Activated CD4-positive, alpha-beta T cell treated with anti-CD3 and anti-CD28 coated beads for 1 hour (primary cell): ENCODE measurements around the gene DDR2.
"Not testable (repeated sequence)": the region's sequence is repeated elsewhere in the genome, so short reads cannot be mapped to it uniquely, and the experiment has no call there.

Source experiments
- DNase-seq: peaks from one replicate; pipeline ENCODE4 v3.0.0-alpha.2; 2020

The DDR2 gene

GRCh38 chr1:162788783-162789182 is 156.5 kb downstream of the DDR2 start:
- DNase-seq, result not testable (repeated sequence)

GRCh38 chr1:162790303-162790984 is 158.2 kb downstream of the DDR2 start, which contains the start of gene HSD17B7:
TSS of gene HSD17B7 (plus strand) at chr1:162790702. CDS start at chr1:162790801, 99 bp downstream.
- peak; percentile 60 for DNase-seq

DNA sequence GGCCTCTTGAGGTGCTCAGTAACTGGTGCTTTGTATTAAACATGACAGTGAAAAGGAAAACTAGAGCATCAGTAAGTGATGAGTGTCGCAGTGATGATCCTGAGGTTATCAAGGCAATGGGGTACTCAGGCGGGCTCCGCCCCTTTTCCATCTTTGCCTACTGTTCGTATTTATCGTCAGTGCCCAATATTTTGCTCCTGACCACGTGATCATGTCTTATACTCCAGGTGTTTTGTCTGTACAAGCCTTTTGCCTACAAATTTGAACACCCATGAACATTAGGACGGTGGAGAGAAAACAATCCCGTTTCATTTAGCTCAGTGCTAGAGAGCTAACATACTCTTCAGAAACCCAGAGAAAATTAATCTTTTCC is 158.7 kb downstream of the DDR2 start:
- not testable (repeated sequence) for DNase-seq

DNA sequence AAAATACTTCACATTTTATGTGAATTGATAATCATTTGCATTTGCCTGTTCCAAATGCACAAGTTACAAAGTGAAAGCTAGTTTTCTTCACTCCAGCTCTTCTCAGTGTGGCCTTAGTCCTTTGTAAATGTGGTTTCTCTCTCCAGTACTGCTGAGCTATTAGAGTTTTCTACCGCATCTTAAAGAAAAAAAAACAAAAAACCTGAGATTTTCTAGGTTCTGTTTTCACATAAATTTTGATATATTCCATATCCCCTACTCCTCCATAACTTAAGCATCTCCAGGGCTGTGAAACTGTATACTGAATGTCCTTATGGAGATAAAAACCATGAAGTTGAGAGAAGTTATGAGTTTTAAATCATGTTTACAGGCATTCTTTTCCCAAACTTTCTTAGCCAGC is 162.0 kb downstream of the DDR2 start:
- not testable (repeated sequence) for DNase-seq

- DNase-seq, result not testable (repeated sequence)
Observed at GRCh38 chr1:162796617-162797279, 164.5 kb downstream of the DDR2 start.

DNA sequence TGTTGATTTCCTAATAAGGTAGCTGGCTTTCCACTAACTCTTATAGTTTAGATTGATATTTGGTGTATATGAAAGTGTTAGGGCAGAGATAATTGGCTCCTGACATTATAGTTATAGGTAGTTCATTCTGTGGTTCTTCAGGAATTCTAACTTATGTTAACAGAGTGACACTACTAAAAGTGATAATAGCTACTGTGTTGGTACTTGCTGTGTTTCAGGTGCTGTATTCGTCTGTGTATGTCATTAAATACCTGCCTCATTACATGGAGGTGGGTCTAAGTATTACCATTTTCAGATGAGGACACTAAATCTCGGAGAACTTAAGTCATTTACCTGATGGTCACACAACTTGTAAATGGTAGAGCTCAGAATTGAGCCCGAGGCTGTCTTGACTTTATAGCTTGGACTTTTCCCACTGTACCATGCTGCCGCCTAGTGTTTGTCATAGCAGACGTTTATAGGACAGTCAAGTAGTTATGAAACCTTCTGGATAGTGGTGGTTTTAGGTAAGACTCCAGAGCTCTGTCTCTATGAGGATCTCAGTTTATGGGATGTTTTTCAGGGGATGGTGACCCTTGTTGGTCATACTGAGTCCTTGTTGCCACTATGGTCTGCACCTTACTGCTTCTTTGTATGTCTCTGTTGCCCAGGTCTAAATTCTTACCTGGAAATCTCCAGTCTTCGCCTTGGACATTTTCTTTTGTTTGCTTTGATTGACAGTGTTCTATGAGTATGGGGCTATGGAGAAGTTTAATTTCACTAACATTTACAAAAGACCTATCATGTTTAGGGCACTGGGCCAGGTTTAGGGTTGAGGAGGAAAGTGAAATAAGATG is 167.9 kb downstream of the DDR2 start:
- DNase-seq, result not testable (repeated sequence)

- not testable (repeated sequence) for DNase-seq
Observed at GRCh38 chr1:162807503-162807902, 175.2 kb downstream of the DDR2 start.

GRCh38 chr1:162812357-162812756 is 180.1 kb downstream of the DDR2 start:
- not testable (repeated sequence) for DNase-seq

DNA sequence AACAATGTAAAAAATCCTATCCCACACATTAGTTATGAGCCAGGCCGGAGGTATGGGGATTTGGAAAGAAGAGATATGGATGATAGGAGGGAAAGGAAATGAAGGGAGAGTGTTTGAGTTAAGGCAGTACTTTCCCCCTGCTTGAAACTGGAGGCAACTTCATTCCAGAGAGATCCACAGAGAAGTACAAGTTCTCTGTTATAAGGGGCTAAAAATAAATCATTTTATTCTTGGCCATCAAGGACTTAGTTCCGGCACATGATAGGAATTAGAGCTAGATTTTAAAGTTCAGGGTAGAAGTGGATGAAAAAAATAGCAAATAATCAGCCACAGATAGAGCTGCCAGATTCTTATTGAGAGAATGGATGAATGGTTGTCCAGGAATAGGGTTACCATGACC is 185.9 kb downstream of the DDR2 start:
- not testable (repeated sequence) for DNase-seq

DNA sequence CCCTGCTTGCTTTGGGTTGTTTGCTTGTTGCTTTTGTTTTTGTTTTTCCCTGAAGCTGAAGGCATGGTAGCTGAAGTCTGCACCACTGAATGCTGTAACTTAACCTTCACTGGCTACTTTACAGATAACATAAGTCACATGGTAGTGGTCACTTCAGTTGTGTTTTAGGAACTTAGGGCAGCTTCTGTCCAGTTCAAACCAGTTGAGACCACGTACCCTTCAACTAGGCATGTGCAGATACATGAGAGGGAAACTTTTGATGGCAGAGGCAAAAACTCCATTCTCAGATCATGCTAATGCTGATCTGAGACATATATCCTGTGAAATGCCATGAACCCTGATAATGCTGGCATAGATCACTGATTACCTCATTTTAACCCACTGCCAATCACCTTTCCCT is 186.4 kb downstream of the DDR2 start:
- not testable (repeated sequence) for DNase-seq

- DNase-seq, result no peak
Observed at GRCh38 chr1:162822391-162823200, 190.3 kb downstream of the DDR2 start.

DNA sequence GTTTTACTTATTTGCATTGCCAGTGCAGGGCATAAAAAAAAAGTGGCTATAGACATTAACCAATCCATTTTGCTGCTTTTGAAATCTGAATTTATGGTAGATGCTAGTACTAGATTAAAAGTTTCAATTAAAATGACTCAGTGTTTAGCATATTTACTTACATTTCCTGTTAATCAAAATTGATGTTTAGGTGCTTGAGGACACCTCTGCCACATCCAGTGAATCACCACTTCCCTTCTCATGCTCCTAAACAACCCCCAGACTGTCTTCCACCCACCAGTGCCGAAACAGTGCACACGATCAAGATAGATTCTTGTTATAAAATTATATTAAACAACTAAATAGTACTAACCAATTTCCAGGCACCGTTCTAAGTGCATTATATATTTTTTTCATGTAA is 191.0 kb downstream of the DDR2 start:
- DNase-seq, result no peak

DNA sequence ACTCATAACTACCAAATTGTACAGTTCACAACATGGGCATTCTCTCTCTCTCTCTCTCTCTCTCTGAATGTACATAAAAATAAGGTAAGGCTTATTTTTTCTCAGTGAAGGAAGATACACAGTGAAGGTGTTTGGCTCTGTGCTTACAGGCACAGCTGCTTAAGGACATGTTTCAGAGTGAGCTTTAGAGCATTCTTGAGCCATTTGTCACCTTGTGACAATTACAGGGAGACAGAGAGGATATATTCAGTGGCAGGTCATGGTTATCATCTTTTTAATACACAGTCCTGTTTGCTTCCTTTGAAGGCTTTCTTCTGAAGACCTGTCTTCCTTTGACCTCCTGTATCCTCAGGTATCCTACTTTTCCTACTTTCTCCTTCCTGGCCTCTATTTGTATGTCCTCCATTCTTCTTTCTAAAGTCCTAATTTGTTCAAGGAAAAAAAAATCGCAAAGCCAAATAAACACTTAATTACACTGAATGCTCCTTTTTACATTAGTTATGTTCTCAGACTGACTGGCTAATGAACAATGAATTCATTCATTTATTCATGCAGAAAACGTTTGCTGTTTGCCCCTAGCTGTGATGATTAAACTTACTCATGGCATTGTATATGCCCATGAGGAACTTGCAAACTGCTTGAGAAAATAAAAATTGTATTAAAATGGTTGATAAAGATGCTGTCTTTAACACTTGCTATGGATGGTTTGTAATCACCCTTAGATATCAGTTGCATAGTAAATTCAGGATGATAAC is 191.7 kb downstream of the DDR2 start:
- no peak for DNase-seq

DNA sequence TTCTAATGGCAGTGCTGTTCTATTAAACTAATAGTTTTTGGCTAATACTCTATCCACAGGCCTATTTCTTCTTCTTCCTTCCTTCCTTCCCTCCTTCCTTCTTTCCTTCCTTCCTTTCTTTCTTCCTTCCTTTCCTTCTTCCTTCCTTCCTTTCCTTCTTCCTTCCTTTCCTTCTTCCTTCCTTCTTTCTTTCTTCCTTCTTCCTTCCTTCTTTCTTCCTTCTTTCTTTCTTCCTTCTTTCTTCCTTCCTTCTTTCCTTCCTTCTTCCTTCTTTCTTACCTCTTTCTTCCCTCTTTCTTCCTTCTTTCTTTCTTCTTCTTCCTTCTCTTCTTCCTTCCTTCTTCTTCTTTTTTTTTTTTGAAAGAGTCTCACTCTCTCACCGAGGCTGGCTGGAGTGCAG is 197.0 kb downstream of the DDR2 start:
- DNase-seq, result no peak

DNA sequence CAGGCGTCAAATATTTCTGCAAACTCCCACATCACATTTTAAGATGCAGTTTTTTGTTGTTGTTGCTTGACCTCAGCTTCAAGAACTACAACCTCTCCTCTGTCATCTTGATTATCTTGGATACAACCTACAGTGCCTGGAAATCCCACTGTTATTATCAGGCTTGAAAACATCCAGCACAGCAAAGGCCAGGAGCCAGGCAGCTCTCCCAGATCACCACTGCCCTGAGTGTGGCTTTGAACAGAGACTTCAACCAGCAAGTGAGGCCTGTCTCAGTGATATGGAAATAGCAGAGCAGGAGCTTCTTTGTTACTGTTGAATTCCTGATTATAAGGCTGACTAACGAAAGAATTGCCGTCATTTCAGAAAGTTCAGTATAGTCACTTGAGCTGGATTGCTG is 200.2 kb downstream of the DDR2 start:
- DNase-seq, result no peak

GRCh38 chr1:162835157-162835899 is 203.1 kb downstream of the DDR2 start:
- DNase-seq, result no peak
